Nephron (organoid): Measurements from ENCODE around the gene MAP3K9.

Source experiments
- H3K27ac Mint-ChIP-seq, 3 experiments: 2 replicates each; pipeline ENCODE4 v1.8.0; 2020; ENCODE audit warnings: mixed read lengths in 3 of 3, mild to moderate bottlenecking in 2 of 3, moderate library complexity in 1 of 3
- H3K27me3 Mint-ChIP-seq: 2 replicates; pipeline ENCODE4 v1.8.0; 2021; ENCODE audit warnings: low read depth, mild to moderate bottlenecking, moderate library complexity, mixed read lengths
- H3K36me3 Mint-ChIP-seq: 2 replicates; pipeline ENCODE4 v1.8.0; 2020; ENCODE audit warnings: low read depth, mixed read lengths
- H3K4me1 Mint-ChIP-seq: 2 replicates; pipeline ENCODE4 v1.8.0; 2020; ENCODE audit warnings: mixed read lengths
- H3K4me3 Mint-ChIP-seq, 3 experiments: 2 replicates each; pipeline ENCODE4 v1.8.0; 2020; ENCODE audit warnings: mild to moderate bottlenecking in 3 of 3, mixed read lengths in 3 of 3, moderate library complexity in 2 of 3
- H3K9me3 Mint-ChIP-seq: 2 replicates; pipeline ENCODE4 v1.8.0; 2020; ENCODE audit warnings: mixed read lengths
- CTCF ChIP-seq, 3 experiments: fragments of 200-600 bp; sonication (generic); IDR thresholded peaks; one replicate each; pipeline ENCODE4 v1.5.0; 2021; ENCODE audit warnings: antibody characterized with exemption in 3 of 3; ENCODE audit not compliant: unreplicated experiment in 3 of 3

Gene MAP3K9

GRCh38 chr14:70832561-70833305 is 23.4 kb upstream of the MAP3K9 start:
- peaks cover 12% of the 10 kb centered on the region for H3K9me3 Mint-ChIP-seq
- peak overlapping the region in 2 of 3 experiments; percentile 7 to 28 for H3K4me3 Mint-ChIP-seq
- no peaks in the 10 kb centered on the region for H3K36me3 Mint-ChIP-seq
- TF ChIP-seq CTCF (IDR thresholded peaks at IDR 0.05; ENCODE audit: unreplicated experiment in 3 of 3), result no peak
- peaks cover 34% of the 10 kb centered on the region for H3K4me1 Mint-ChIP-seq
- H3K27ac Mint-ChIP-seq, result peak overlapping the region; percentile 40 to 75 (median 52)
- H3K27me3 Mint-ChIP-seq, result peaks cover 12% of the 10 kb centered on the region

- TF ChIP-seq CTCF (IDR thresholded peaks at IDR 0.05; ENCODE audit: unreplicated experiment in 3 of 3), result no peak
- no peak overlapping the region for H3K27ac Mint-ChIP-seq
- H3K4me3 Mint-ChIP-seq, result no peak overlapping the region
- H3K9me3 Mint-ChIP-seq, result peaks cover 8% of the 10 kb centered on the region
- peaks cover 41% of the 10 kb centered on the region for H3K4me1 Mint-ChIP-seq
- peaks cover 12% of the 10 kb centered on the region for H3K27me3 Mint-ChIP-seq
- H3K36me3 Mint-ChIP-seq, result no peaks in the 10 kb centered on the region
Measured at GRCh38 chr14:70830998-70831781, 21.9 kb upstream of the MAP3K9 start.

- H3K4me1 Mint-ChIP-seq, result peaks cover 49% of the 10 kb centered on the region
- no peak for TF ChIP-seq CTCF (IDR thresholded peaks at IDR 0.05; ENCODE audit: unreplicated experiment in 3 of 3)
- H3K36me3 Mint-ChIP-seq, result no peaks in the 10 kb centered on the region
- peaks cover 29% of the 10 kb centered on the region for H3K27me3 Mint-ChIP-seq
- peaks cover 3% of the 10 kb centered on the region for H3K9me3 Mint-ChIP-seq
- H3K4me3 Mint-ChIP-seq, result no peak overlapping the region
- H3K27ac Mint-ChIP-seq, result peak overlapping the region; percentile 38 to 60 (median 58)
Measured at GRCh38 chr14:70828188-70828587, 18.9 kb upstream of the MAP3K9 start.

- TF ChIP-seq CTCF (IDR thresholded peaks at IDR 0.05; ENCODE audit: unreplicated experiment in 3 of 3), result no peak
- Mint-ChIP-seq H3K27ac (peak overlapping the region; percentile 38 to 73 (median 58)), H3K27me3 (peaks cover 33% of the 10 kb centered on the region), H3K4me3 (no peak overlapping the region), H3K9me3 (peaks cover 3% of the 10 kb centered on the region), H3K36me3 (no peaks in the 10 kb centered on the region), H3K4me1 (peaks cover 52% of the 10 kb centered on the region)
Measured at GRCh38 chr14:70827752-70828151, 18.4 kb upstream of the MAP3K9 start.

- Mint-ChIP-seq H3K4me3 (peak overlapping the region in 1 of 3 experiments; percentile 31), H3K27me3 (peaks cover 32% of the 10 kb centered on the region), H3K27ac (peak overlapping the region; percentile 38 to 73 (median 58)), H3K36me3 (no peaks in the 10 kb centered on the region), H3K9me3 (no peaks in the 10 kb centered on the region), H3K4me1 (peaks cover 48% of the 10 kb centered on the region)
- no peak for TF ChIP-seq CTCF (IDR thresholded peaks at IDR 0.05; ENCODE audit: unreplicated experiment in 3 of 3)
Measured at GRCh38 chr14:70827347-70827746, 18.0 kb upstream of the MAP3K9 start.
